Loucy (cell line): Measurements from ENCODE around the gene HOXC12.

Experiments
- H2AFZ ChIP-seq: fragments of 200-600 bp; sonication (generic); 2 replicates; pipeline ENCODE4 v1.6.0; 2016; ENCODE audit warnings: antibody characterized with exemption, mild to moderate bottlenecking, low read length, moderate library complexity
- H3F3A ChIP-seq: fragments of 200-600 bp; 2 replicates; pipeline ENCODE4 v1.6.0; 2016; ENCODE audit warnings: antibody characterized with exemption, low read depth, mild to moderate bottlenecking
- H3K27me3 ChIP-seq: fragments of 200-600 bp; sonication (generic); 2 replicates; pipeline ENCODE4 v1.6.1; 2014; ENCODE audit warnings: low read length, mild to moderate bottlenecking; ENCODE audit not compliant: insufficient read depth, poor library complexity, severe bottlenecking
- H3K36me3 ChIP-seq: fragments of 200-600 bp; sonication (generic); 2 replicates; pipeline ENCODE4 v1.6.1; 2016; ENCODE audit warnings: low read length; ENCODE audit not compliant: insufficient read depth
- H3K4me1 ChIP-seq: fragments of 200-600 bp; sonication (generic); 2 replicates; pipeline ENCODE4 v1.5.1; 2014; ENCODE audit warnings: low read length, mild to moderate bottlenecking; ENCODE audit not compliant: insufficient read depth, poor library complexity, severe bottlenecking
- H3K4me2 ChIP-seq: fragments of 200-600 bp; sonication (generic); 2 replicates; pipeline ENCODE4 v1.6.0; 2014; ENCODE audit warnings: antibody characterized with exemption, low read length, low read depth, mild to moderate bottlenecking; ENCODE audit not compliant: poor library complexity, severe bottlenecking
- H3K4me3 ChIP-seq: fragments of 200-600 bp; sonication (generic); 2 replicates; pipeline ENCODE4 v1.5.1; 2014; ENCODE audit warnings: low read length, mild to moderate bottlenecking, mixed read lengths; ENCODE audit not compliant: poor library complexity, severe bottlenecking
- H3K79me2 ChIP-seq: fragments of 200-600 bp; sonication (generic); 2 replicates; pipeline ENCODE4 v1.6.1; 2014; ENCODE audit warnings: low read length; ENCODE audit not compliant: insufficient read depth
- H3K9ac ChIP-seq: fragments of 200-600 bp; sonication (generic); 2 replicates; pipeline ENCODE4 v1.6.0; 2014; ENCODE audit warnings: mild to moderate bottlenecking, low read depth, low read length, moderate library complexity; ENCODE audit not compliant: poor library complexity, severe bottlenecking
- H3K9me2 ChIP-seq: fragments of 200-600 bp; sonication (generic); replicated peaks from 2 replicates; pipeline ENCODE4 v1.6.1; 2016; ENCODE audit warnings: low read depth, low read length, mixed read lengths
- H3K9me3 ChIP-seq: fragments of 200-600 bp; sonication (generic); 2 replicates; pipeline ENCODE4 v1.6.1; 2014; ENCODE audit warnings: mild to moderate bottlenecking, antibody characterized with exemption, low read length, low read depth; ENCODE audit not compliant: insufficient read depth
- H4K20me1 ChIP-seq: fragments of 200-600 bp; sonication (generic); 2 replicates; pipeline ENCODE4 v1.6.0; 2014; ENCODE audit warnings: antibody characterized with exemption, low read length, mild to moderate bottlenecking; ENCODE audit not compliant: insufficient read depth, poor library complexity, severe bottlenecking
- EZH2phosphoT487 ChIP-seq: fragments of 200-600 bp; IDR thresholded peaks from 2 replicates; pipeline ENCODE4 v1.6.1; 2018; ENCODE audit warnings: antibody characterized with exemption, mild to moderate bottlenecking, moderate library complexity, borderline replicate concordance
- TF ChIP-seq, protein P1 (sequence below): fragments of 200-600 bp; sonication (generic); conservative IDR thresholded peaks from 2 replicates; pipeline ENCODE4 v1.5.1; 2014; ENCODE audit warnings: mild to moderate bottlenecking, antibody characterized with exemption, low read length

Gene HOXC12

DNA sequence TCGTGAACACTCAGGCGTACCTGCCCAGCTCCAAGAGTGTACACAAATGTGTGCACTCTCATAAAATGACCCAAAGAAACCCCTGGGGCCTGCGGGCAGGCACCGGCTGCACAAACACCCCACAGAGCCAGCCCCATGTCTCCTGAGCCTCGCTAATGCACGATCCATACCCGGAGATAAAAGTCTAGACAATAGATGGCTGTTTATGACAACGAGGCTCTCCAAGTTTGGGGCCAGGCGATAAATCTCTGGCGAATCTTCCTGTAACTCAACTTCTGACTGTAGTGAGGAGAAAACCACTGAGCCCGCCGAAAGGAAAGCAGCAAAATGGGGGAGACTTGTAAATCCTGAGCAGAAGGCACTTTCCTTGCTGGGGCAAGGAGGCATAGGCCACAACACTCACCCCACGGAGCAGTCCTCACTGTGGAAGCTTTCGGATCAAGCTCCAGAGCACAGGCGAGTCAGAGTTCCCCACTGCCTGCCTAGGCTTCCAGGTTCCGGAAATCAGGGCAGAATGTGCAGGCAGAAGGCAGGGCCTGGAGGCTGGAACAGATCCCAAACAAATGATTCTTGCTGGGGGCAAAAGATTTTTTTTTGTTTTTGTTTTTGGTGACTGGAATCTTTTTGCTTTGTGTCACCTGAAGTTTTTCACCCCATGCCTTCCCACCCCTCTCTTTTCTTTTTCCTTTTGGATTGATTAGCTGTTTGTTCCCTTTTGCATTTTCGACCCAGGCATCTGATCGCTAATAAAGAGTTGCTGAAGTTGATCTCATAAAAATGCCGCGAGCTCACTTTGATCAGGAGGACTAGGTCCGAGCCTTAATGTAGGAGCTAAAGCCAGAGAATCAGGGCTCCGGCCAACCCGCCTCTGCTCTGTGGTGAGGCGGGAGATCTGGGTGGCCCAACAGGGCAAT, 13.8 kb downstream of the HOXC12 start:
- no peak for TF ChIP-seq EZH2phosphoT487
- TF ChIP-seq, protein P1, sequence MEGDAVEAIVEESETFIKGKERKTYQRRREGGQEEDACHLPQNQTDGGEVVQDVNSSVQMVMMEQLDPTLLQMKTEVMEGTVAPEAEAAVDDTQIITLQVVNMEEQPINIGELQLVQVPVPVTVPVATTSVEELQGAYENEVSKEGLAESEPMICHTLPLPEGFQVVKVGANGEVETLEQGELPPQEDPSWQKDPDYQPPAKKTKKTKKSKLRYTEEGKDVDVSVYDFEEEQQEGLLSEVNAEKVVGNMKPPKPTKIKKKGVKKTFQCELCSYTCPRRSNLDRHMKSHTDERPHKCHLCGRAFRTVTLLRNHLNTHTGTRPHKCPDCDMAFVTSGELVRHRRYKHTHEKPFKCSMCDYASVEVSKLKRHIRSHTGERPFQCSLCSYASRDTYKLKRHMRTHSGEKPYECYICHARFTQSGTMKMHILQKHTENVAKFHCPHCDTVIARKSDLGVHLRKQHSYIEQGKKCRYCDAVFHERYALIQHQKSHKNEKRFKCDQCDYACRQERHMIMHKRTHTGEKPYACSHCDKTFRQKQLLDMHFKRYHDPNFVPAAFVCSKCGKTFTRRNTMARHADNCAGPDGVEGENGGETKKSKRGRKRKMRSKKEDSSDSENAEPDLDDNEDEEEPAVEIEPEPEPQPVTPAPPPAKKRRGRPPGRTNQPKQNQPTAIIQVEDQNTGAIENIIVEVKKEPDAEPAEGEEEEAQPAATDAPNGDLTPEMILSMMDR, result no peak
- Histone ChIP-seq H3K9me2 (no peaks in the 10 kb centered on the region), H2AFZ (no peak overlapping the region), H3F3A (no peaks in the 10 kb centered on the region), H3K9ac (no peak overlapping the region), H3K9me3 (no peaks in the 10 kb centered on the region), H3K36me3 (no peaks in the 10 kb centered on the region), H4K20me1 (no peaks in the 10 kb centered on the region), H3K27me3 (no peaks in the 10 kb centered on the region), H3K4me1 (peaks cover 31% of the 10 kb centered on the region), H3K4me3 (no peak overlapping the region), H3K79me2 (peaks cover 16% of the 10 kb centered on the region), H3K4me2 (no peak overlapping the region)

DNA sequence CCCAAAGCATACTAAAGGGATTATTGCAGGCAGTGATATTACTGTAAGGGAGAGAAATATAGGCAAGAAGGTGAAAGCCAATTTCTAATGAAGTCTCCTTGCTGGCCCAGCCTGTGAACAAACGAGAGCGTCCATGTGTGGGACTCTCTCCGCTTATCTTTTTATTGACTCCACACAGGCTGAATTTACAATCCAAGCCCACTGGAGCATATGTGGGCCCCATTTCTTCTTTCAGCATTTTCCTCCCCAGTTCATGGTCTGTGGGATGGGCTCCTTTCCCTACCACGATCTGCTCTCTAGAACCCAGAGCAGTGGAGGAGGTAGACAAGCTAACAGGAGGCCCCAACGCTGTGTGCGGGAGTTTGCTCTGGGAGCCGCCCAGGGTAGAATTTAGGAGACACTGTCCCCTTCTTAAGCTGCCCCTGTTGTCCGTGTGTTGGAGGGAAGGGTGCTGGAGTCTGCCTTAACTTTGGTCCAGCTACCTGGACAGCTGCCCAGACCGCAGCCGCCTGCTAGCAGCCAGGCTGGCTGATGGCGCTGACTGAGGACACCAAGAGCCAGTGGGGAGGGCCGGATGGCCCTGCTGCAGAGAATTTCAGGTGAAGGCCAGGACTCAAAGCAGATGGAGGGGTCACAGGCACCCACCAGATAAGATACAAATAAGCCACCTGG, 15.0 kb downstream of the HOXC12 start:
- no peaks in the 10 kb centered on the region for H3F3A ChIP-seq
- H3K9ac ChIP-seq, result no peak overlapping the region
- TF ChIP-seq EZH2phosphoT487, result no peak
- TF ChIP-seq, protein P1, result no peak
- H3K4me2 ChIP-seq, result no peak overlapping the region
- H4K20me1 ChIP-seq, result no peaks in the 10 kb centered on the region
- H2AFZ ChIP-seq, result no peak overlapping the region
- H3K36me3 ChIP-seq, result no peaks in the 10 kb centered on the region
- H3K9me2 ChIP-seq, result no peaks in the 10 kb centered on the region
- H3K4me1 ChIP-seq, result peaks cover 21% of the 10 kb centered on the region
- H3K79me2 ChIP-seq, result peaks cover 16% of the 10 kb centered on the region
- H3K9me3 ChIP-seq, result no peaks in the 10 kb centered on the region
- H3K4me3 ChIP-seq, result no peak overlapping the region
- H3K27me3 ChIP-seq, result no peaks in the 10 kb centered on the region

DNA sequence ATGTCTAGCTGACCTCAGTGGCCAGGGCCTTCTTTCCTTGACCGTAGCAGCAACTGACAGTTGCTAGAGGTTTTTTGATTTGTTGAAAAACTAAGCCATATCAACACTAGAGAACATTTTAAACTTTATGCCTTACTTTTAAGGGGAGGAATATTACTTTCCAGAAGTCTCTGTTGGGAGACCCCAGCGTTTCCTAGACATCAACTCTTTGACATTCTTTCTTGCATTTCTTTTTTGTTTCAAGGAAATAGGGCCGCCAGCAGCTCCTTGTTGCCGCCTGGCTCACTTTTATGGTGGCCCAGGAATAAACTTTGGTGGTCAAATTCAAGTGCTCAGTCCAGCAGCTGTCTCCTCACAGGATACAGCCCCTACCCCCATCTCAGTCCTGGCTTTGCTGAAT, 15.7 kb downstream of the HOXC12 start:
- no peak overlapping the region for H3K9ac ChIP-seq
- H3K36me3 ChIP-seq, result no peaks in the 10 kb centered on the region
- no peaks in the 10 kb centered on the region for H3F3A ChIP-seq
- H3K27me3 ChIP-seq, result no peaks in the 10 kb centered on the region
- H3K79me2 ChIP-seq, result peaks cover 16% of the 10 kb centered on the region
- no peak overlapping the region for H2AFZ ChIP-seq
- TF ChIP-seq EZH2phosphoT487, result no peak
- TF ChIP-seq, protein P1, result no peak
- H3K4me3 ChIP-seq, result no peak overlapping the region
- H4K20me1 ChIP-seq, result no peaks in the 10 kb centered on the region
- H3K9me3 ChIP-seq, result no peaks in the 10 kb centered on the region
- no peaks in the 10 kb centered on the region for H3K9me2 ChIP-seq
- no peak overlapping the region for H3K4me2 ChIP-seq
- H3K4me1 ChIP-seq, result peaks cover 14% of the 10 kb centered on the region
